Mesenteric fat pad (tissue), 1 donor: Measurements from ENCODE around the gene ZNF230. TPM values are rescaled to one million over a fixed set of nuclear protein-coding genes. Genes with fewer than 3 reads are reported as not detected.

ENCODE experiments used
- DNase-seq: peaks from one replicate; pipeline ENCODE4 v3.0.0-alpha.2; 2020; ENCODE audit warnings: low spot score
- long read RNA-seq: library from polyadenylated mRNA; unstranded; transcript quantifications from one replicate; pipeline ENCODE4 v2.0.0, GENCODE V29; 2020
- total RNA-seq: library from RNA; stranded (reverse); fragmentation: NEBNext Ultra II Directional; extraction: Animal tissue kit (Norgen Biotek cat#: 25700); gene quantifications from one replicate; pipeline ENCODE4 v1.2.1, GENCODE V29; 2021
- donor health status: DM: yes; HTN: yes; CAD: no.

ZNF230 gene
- 2.4 TPM for total RNA-seq
- long read RNA-seq, full-length matches to known transcripts: 10 of 10 reads
- long read RNA-seq, partial matches to known transcripts: 0 of 10 reads
- long read RNA-seq, other reads (novel, unspliced or antisense): 0 of 10 reads

GRCh38 chr19:44002566-44003460 lies at the start of gene ZNF230:
ZNF230 (plus strand) TSS chr19:44002957; CDS start chr19:44007079, 4,122 bp downstream.
- DNase-seq: peak; percentile 94

- no peak for DNase-seq
Observed at GRCh38 chr19:43956827-43957226, 45.9 kb upstream of the ZNF230 start.

- no peak for DNase-seq
Observed at GRCh38 chr19:43957891-43958290, 44.9 kb upstream of the ZNF230 start.

- no peak for DNase-seq
Observed at GRCh38 chr19:43960411-43960810, 42.3 kb upstream of the ZNF230 start.

- no peak for DNase-seq
Observed at GRCh38 chr19:43966079-43966694, 36.6 kb upstream of the ZNF230 start.

- no peak for DNase-seq
Observed at GRCh38 chr19:43976732-43977131, 26.0 kb upstream of the ZNF230 start.

GRCh38 chr19:43983544-43983911 lies 19.2 kb upstream of the ZNF230 start:
- DNase-seq: no peak

GRCh38 chr19:43983912-43984686 lies 18.7 kb upstream of the ZNF230 start, which contains the start of gene ZNF155:
ZNF155 (plus strand) TSS chr19:43984188; CDS start chr19:43988544, 4,356 bp downstream.
- peak; percentile 94 for DNase-seq

- DNase-seq: no peak
Observed at GRCh38 chr19:43984687-43985000, 18.1 kb upstream of the ZNF230 start.

- no peak for DNase-seq
Observed at GRCh38 chr19:43997631-43998290, 5.0 kb upstream of the ZNF230 start.

GRCh38 chr19:44002212-44002565 lies 568 bp upstream of the ZNF230 start:
- DNase-seq: no peak

- no peak for DNase-seq
Observed at GRCh38 chr19:44003461-44004009, 778 bp downstream of the ZNF230 start.

GRCh38 chr19:44005973-44006372 lies 3.2 kb downstream of the ZNF230 start:
- no peak for DNase-seq

GRCh38 chr19:44007473-44007872 lies 4.7 kb downstream of the ZNF230 start:
- DNase-seq: no peak

GRCh38 chr19:44010468-44010867 lies 7.7 kb downstream of the ZNF230 start:
- DNase-seq: no peak

- no peak for DNase-seq
Observed at GRCh38 chr19:44019498-44019897, 16.7 kb downstream of the ZNF230 start.

- no peak for DNase-seq
Observed at GRCh38 chr19:44021221-44021620, 18.5 kb downstream of the ZNF230 start.

- DNase-seq: no peak
Observed at GRCh38 chr19:44024900-44025216, 22.1 kb downstream of the ZNF230 start.

- peak; percentile 91 for DNase-seq
Observed at GRCh38 chr19:44025217-44025936, 22.6 kb downstream of the ZNF230 start, which contains the start of gene ZNF222. ZNF222 (plus strand) TSS chr19:44025379; CDS start chr19:44025437, 58 bp downstream.

GRCh38 chr19:44026622-44027021 lies 23.9 kb downstream of the ZNF230 start:
- no peak for DNase-seq
